K562 (cell line): Measurements from ENCODE around the gene LAMTOR4. TPM values are rescaled to one million over a fixed set of nuclear protein-coding genes. Genes with fewer than 3 reads are reported as not detected.

ENCODE experiments used
- ARNT ChIP-seq, 2 experiments: fragments of 450-650 bp; IDR thresholded peaks; 2 replicates each; pipeline ENCODE4 v1.6.1; 2016; ENCODE audit warnings: mild to moderate bottlenecking in 1 of 2
- CBX2 ChIP-seq: fragments of 200-600 bp; sonication (generic); IDR thresholded peaks from one replicate; pipeline ENCODE4 v1.6.1; 2012; ENCODE audit warnings: mild to moderate bottlenecking, low read length, inconsistent platforms; ENCODE audit not compliant: insufficient read depth, poor library complexity, severe bottlenecking
- DPF2 ChIP-seq: fragments of 450-650 bp; IDR thresholded peaks from 2 replicates; pipeline ENCODE4 v1.6.1; 2016
- HNRNPUL1 ChIP-seq: fragments of 200-400 bp; formaldehyde crosslinking; IDR thresholded peaks from 2 replicates; pipeline ENCODE4 v1.6.1; 2017; ENCODE audit warnings: low read length
- IFI16 ChIP-seq: fragments of 250-450 bp; sonication (Bioruptor Pico); IDR thresholded peaks from 2 replicates; pipeline ENCODE4 v2.1.2; 2022; ENCODE audit warnings: mild to moderate bottlenecking, inconsistent platforms
- MXI1 ChIP-seq: IDR thresholded peaks from 2 replicates; pipeline ENCODE4 v1.6.1; 2011; ENCODE audit warnings: low read depth, mild to moderate bottlenecking, improper control_type of control experiment, low read length
- NFATC3 ChIP-seq: fragments of 450-650 bp; IDR thresholded peaks from 2 replicates; pipeline ENCODE4 v1.6.1; 2017; ENCODE audit warnings: mild to moderate bottlenecking
- POLR2AphosphoS5 ChIP-seq: IDR thresholded peaks from 2 replicates; pipeline ENCODE4 v1.6.1; 2011; ENCODE audit warnings: mild to moderate bottlenecking, low read depth, low read length, moderate library complexity; ENCODE audit not compliant: control insufficient read depth, insufficient read depth
- PPARD ChIP-seq: fragments of 250-450 bp; sonication (Bioruptor Pico); IDR thresholded peaks from 2 replicates; pipeline ENCODE4 v1.8.0; 2022; ENCODE audit warnings: inconsistent platforms, mild to moderate bottlenecking, moderate library complexity
- TRIM25 ChIP-seq: fragments of 450-650 bp; IDR thresholded peaks from 2 replicates; pipeline ENCODE4 v1.7.0; 2016; ENCODE audit warnings: borderline replicate concordance
- USF2 ChIP-seq: sonication (generic); formaldehyde crosslinking; IDR thresholded peaks from 2 replicates; pipeline ENCODE4 v1.5.0; 2020; ENCODE audit warnings: missing genetic modification reagents
- ZBTB26 ChIP-seq: fragments of 450-650 bp; formaldehyde crosslinking; IDR thresholded peaks from 2 replicates; pipeline ENCODE4 v1.4.0; 2022; ENCODE audit warnings: missing genetic modification characterization
- ZBTB43 ChIP-seq: sonication (generic); formaldehyde crosslinking; IDR thresholded peaks from 2 replicates; pipeline ENCODE4 v1.8.0; 2023; ENCODE audit warnings: mild to moderate bottlenecking, missing genetic modification reagents
- ZC3H8 ChIP-seq: fragments of 450-650 bp; IDR thresholded peaks from 2 replicates; pipeline ENCODE4 v1.6.1; 2017
- ZKSCAN8 ChIP-seq: fragments of 200-800 bp; sonication (Bioruptor generic); IDR thresholded peaks from 2 replicates; pipeline ENCODE4 v1.6.1; 2016; ENCODE audit warnings: missing genetic modification characterization, missing compliant biosample characterization
- ZNF3 ChIP-seq: fragments of 250-450 bp; sonication (Bioruptor Pico); IDR thresholded peaks from 2 replicates; pipeline ENCODE4 v1.5.0; 2021; ENCODE audit warnings: mild to moderate bottlenecking, moderate library complexity
- ZNF512 ChIP-seq: IDR thresholded peaks from 2 replicates; pipeline ENCODE4 v1.6.1; 2016; ENCODE audit warnings: missing genetic modification characterization, missing compliant biosample characterization
- ZNF740 ChIP-seq, 3 experiments: fragments of 200-800 bp in 1 of 3; sonication (Bioruptor generic) in 1 of 3; sonication (generic) in 1 of 3; formaldehyde crosslinking in 1 of 3; IDR thresholded peaks; 2 replicates each; pipeline versions ENCODE4 v1.6.1 to v1.8.0; 2016 to 2022; ENCODE audit warnings: mild to moderate bottlenecking in 2 of 3, missing compliant biosample characterization in 2 of 3, missing genetic modification characterization in 2 of 3, missing genetic modification reagents in 1 of 3
- ZNF77 ChIP-seq: fragments of 250-450 bp; sonication (Bioruptor Pico); IDR thresholded peaks from 2 replicates; pipeline ENCODE4 v1.5.0; 2020
- ZNF780A ChIP-seq: fragments of 250-450 bp; sonication (Bioruptor Pico); IDR thresholded peaks from 2 replicates; pipeline ENCODE4 v1.5.0; 2021; ENCODE audit warnings: mild to moderate bottlenecking
- polyA plus RNA-seq, 8 experiments: library from polyadenylated mRNA; depleted of rRNA in 4 of 8; stranded (reverse) in 5 of 8; unstranded in 3 of 8; fragments of >200 nt; fragmentation: Nextera tagmentation in 2 of 8; fragmentation: Illumina TruSeq in 1 of 8; extraction: Ambion mirVana in 2 of 8; extraction: Trizol in 1 of 8; gene quantifications; 2 replicates each; pipeline versions ENCODE4 v1.2.1 to v1.2.3, GENCODE V29; 2011 to 2014; ENCODE audit warnings: inconsistent platforms in 1 of 8, missing spikeins in 1 of 8
- total RNA-seq, 7 experiments: library from RNA; depleted of rRNA in 6 of 7; stranded (reverse); fragments of >200 nt in 6 of 7; fragmentation: Illumina TruSeq in 2 of 7; extraction: Trizol in 2 of 7; gene quantifications; 2 replicates each; pipeline versions ENCODE4 v1.2.1 to v1.2.3, GENCODE V29; 2011 to 2021; ENCODE audit warnings: low replicate concordance in 1 of 7

LAMTOR4 gene
- total and polyA plus RNA-seq, 9 of the 15 experiments (the other 6 are each of a cell fraction or from before 2014, with no cell fraction given), result 79.6 to 314 (median 195) TPM

GRCh38 chr7:100101016-100101862 lies 47.5 kb upstream of the LAMTOR4 start, which contains the start of the genes AP4M1 and MCM7 (continued):
- TF ChIP-seq ZBTB43 (CRISPR knock-in tag) (no peak), ARNT (IDR thresholded peaks at IDR 0.05) (no peak), HNRNPUL1 (no peak), TRIM25 (no peak; the same call in 1 of the 2 replicates), IFI16 (CRISPR knock-in tag) (no peak), MXI1 (0 out of 2 replicates have a peak, but pooled peaks have one; percentile 60), ZBTB26 (CRISPR knock-in tag) (peak; percentile 23; the same call in 1 of the 2 replicates), ZNF77 (CRISPR knock-in tag) (no peak), ZNF780A (CRISPR knock-in tag) (no peak), NFATC3 (no peak), USF2 (CRISPR knock-in tag) (peak; percentile 100), PPARD (CRISPR knock-in tag) (no peak), ZNF512 (tag) (no peak), ZC3H8 (no peak), DPF2 (no peak), ZNF3 (CRISPR knock-in tag) (no peak), CBX2 (no peak), ZKSCAN8 (CRISPR knock-in tag) (no peak), ZNF740 (CRISPR knock-in tag; IDR thresholded peaks at IDR 0.05) (no peak), ZNF740 (tag; IDR thresholded peaks at IDR 0.05) (no peak), POLR2AphosphoS5 (peak; percentile 70)
